ENCODE measurements around the gene BLVRB. TPM values are rescaled to one million over a fixed set of nuclear protein-coding genes. Genes with fewer than 3 reads are reported as not detected.

The BLVRB gene
- total and polyA plus RNA-seq, 9 of the 15 experiments (the other 6 are each of a cell fraction or from before 2014, with no cell fraction given): 81.1 to 749 (median 331) TPM

DNA sequence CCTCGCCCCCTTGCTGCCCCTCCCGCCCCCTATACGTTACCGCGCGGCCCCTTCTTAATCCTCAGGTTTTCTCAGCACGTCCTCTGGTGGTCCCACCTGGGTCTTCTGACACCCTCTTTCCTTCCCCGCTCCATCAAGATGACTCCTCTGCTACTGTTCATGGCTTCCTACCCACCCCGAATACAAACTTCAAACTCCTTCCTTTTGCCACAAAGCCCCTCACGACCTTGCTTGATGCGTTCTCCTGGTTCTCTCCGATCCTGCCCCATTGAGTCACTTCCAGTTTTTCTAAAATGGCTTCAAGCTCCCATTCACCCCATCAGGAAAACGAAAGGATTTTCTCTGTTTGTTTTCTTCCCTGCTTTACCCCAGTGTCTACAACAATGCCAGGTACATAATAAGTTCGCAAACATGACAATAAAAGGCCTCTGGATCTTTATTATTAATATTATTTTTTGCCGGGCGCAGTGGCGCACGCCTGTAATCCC, 20.7 kb downstream of the BLVRB start (continued):
- TF ChIP-seq ZNF318 (IDR thresholded peaks at IDR 0.05; ENCODE audit: borderline replicate concordance in 1 of 2, low read depth in 1 of 2) (no peak), SMARCA4 (IDR thresholded peaks at IDR 0.05) (peak; percentile 50; the same call in 1 of the 2 replicates), PHTF2 (CRISPR knock-in tag; IDR thresholded peaks at IDR 0.05) (no peak), L3MBTL2 (IDR thresholded peaks at IDR 0.05) (no peak), MTA2 (IDR thresholded peaks at IDR 0.05; ENCODE audit: low read depth) (peak; percentile 45; the same call in 1 of the 2 replicates), DPF2 (IDR thresholded peaks at IDR 0.05) (peak; percentile 70; the same call in 1 of the 2 replicates), NFIX (CRISPR knock-in tag; IDR thresholded peaks at IDR 0.05; ENCODE audit: low read depth) (no peak), ARID2 (IDR thresholded peaks at IDR 0.05) (0 out of 2 replicates have a peak, but pooled peaks have one; percentile 56), PHF8 (IDR thresholded peaks at IDR 0.05; ENCODE audit: borderline replicate concordance, low read length) (peak; percentile 2; the same call in 1 of the 2 replicates), ZNF311 (CRISPR knock-in tag; IDR thresholded peaks at IDR 0.05) (no peak), HMBOX1 (IDR thresholded peaks at IDR 0.05) (no peak), POU5F1 (IDR thresholded peaks at IDR 0.05; ENCODE audit: borderline replicate concordance, low read depth, low read length, partially characterized antibody) (no peak), GABPA (tag; conservative IDR thresholded peaks at IDR 0.05; ENCODE audit: low read depth) (no peak), TAF9B (IDR thresholded peaks at IDR 0.05; ENCODE audit: partially characterized antibody) (no peak), TSC22D4 (tag; IDR thresholded peaks at IDR 0.05) (no peak)

Measured in K562 (cell line).